ENCODE data around the gene SARS2.

The SARS2 gene

GRCh38 chr19:38920602-38921419, 9.8 kb downstream of the SARS2 start:
- Histone ChIP-seq H3K4me1 (ENCODE audit: control insufficient read depth, insufficient read depth, low read length) (no peaks in the 10 kb centered on the region), H3K9ac (ENCODE audit: low read length) (no peak overlapping the region), H3K4me3 (ENCODE audit: low read length) (no peak overlapping the region), H3K9me3 (ENCODE audit: control insufficient read depth, low read length) (no peaks in the 10 kb centered on the region), H3K27me3 (ENCODE audit: control insufficient read depth, insufficient read depth, low read length) (no peaks in the 10 kb centered on the region), H3K36me3 (ENCODE audit: control insufficient read depth, insufficient read depth, low read length) (peaks cover 4% of the 10 kb centered on the region)

- H3K4me1 ChIP-seq (ENCODE audit: control insufficient read depth, insufficient read depth, low read length): no peaks in the 10 kb centered on the region
- H3K36me3 ChIP-seq (ENCODE audit: control insufficient read depth, insufficient read depth, low read length): peaks cover 4% of the 10 kb centered on the region
- no peak overlapping the region for H3K9ac ChIP-seq (ENCODE audit: low read length)
- H3K4me3 ChIP-seq (ENCODE audit: low read length): no peak overlapping the region
- H3K9me3 ChIP-seq (ENCODE audit: control insufficient read depth, low read length): no peaks in the 10 kb centered on the region
- H3K27me3 ChIP-seq (ENCODE audit: control insufficient read depth, insufficient read depth, low read length): no peaks in the 10 kb centered on the region
Measured at GRCh38 chr19:38919837-38920601, 10.5 kb downstream of the SARS2 start.

- Histone ChIP-seq H3K9me3 (ENCODE audit: control insufficient read depth, low read length) (no peaks in the 10 kb centered on the region), H3K4me3 (ENCODE audit: low read length) (no peak overlapping the region), H3K36me3 (ENCODE audit: control insufficient read depth, insufficient read depth, low read length) (no peaks in the 10 kb centered on the region), H3K27me3 (ENCODE audit: control insufficient read depth, insufficient read depth, low read length) (no peaks in the 10 kb centered on the region), H3K4me1 (ENCODE audit: control insufficient read depth, insufficient read depth, low read length) (no peaks in the 10 kb centered on the region), H3K9ac (ENCODE audit: low read length) (no peak overlapping the region)
Measured at GRCh38 chr19:38918526-38918925, 12.0 kb downstream of the SARS2 start.

GRCh38 chr19:38917921-38918491, 12.6 kb downstream of the SARS2 start:
- no peaks in the 10 kb centered on the region for H3K9me3 ChIP-seq (ENCODE audit: control insufficient read depth, low read length)
- H3K9ac ChIP-seq (ENCODE audit: low read length): no peak overlapping the region
- no peaks in the 10 kb centered on the region for H3K4me1 ChIP-seq (ENCODE audit: control insufficient read depth, insufficient read depth, low read length)
- no peaks in the 10 kb centered on the region for H3K27me3 ChIP-seq (ENCODE audit: control insufficient read depth, insufficient read depth, low read length)
- no peaks in the 10 kb centered on the region for H3K36me3 ChIP-seq (ENCODE audit: control insufficient read depth, insufficient read depth, low read length)
- no peak overlapping the region for H3K4me3 ChIP-seq (ENCODE audit: low read length)

GRCh38 chr19:38917516-38917915, 13.0 kb downstream of the SARS2 start:
- Histone ChIP-seq H3K9me3 (ENCODE audit: control insufficient read depth, low read length) (no peaks in the 10 kb centered on the region), H3K36me3 (ENCODE audit: control insufficient read depth, insufficient read depth, low read length) (no peaks in the 10 kb centered on the region), H3K4me1 (ENCODE audit: control insufficient read depth, insufficient read depth, low read length) (no peaks in the 10 kb centered on the region), H3K27me3 (ENCODE audit: control insufficient read depth, insufficient read depth, low read length) (peaks cover 1% of the 10 kb centered on the region), H3K9ac (ENCODE audit: low read length) (no peak overlapping the region), H3K4me3 (ENCODE audit: low read length) (no peak overlapping the region)

GRCh38 chr19:38915329-38916321, 14.9 kb downstream of the SARS2 start:
- H3K9ac ChIP-seq (ENCODE audit: low read length): no peak overlapping the region
- H3K9me3 ChIP-seq (ENCODE audit: control insufficient read depth, low read length): no peaks in the 10 kb centered on the region
- no peaks in the 10 kb centered on the region for H3K4me1 ChIP-seq (ENCODE audit: control insufficient read depth, insufficient read depth, low read length)
- H3K36me3 ChIP-seq (ENCODE audit: control insufficient read depth, insufficient read depth, low read length): no peaks in the 10 kb centered on the region
- peaks cover 16% of the 10 kb centered on the region for H3K27me3 ChIP-seq (ENCODE audit: control insufficient read depth, insufficient read depth, low read length)
- H3K4me3 ChIP-seq (ENCODE audit: low read length): no peak overlapping the region

GRCh38 chr19:38913958-38914357, 16.6 kb downstream of the SARS2 start:
- Histone ChIP-seq H3K27me3 (ENCODE audit: control insufficient read depth, insufficient read depth, low read length) (peaks cover 16% of the 10 kb centered on the region), H3K4me1 (ENCODE audit: control insufficient read depth, insufficient read depth, low read length) (no peaks in the 10 kb centered on the region), H3K36me3 (ENCODE audit: control insufficient read depth, insufficient read depth, low read length) (no peaks in the 10 kb centered on the region), H3K4me3 (ENCODE audit: low read length) (no peak overlapping the region), H3K9ac (ENCODE audit: low read length) (no peak overlapping the region), H3K9me3 (ENCODE audit: control insufficient read depth, low read length) (no peaks in the 10 kb centered on the region)

- Histone ChIP-seq H3K4me1 (ENCODE audit: control insufficient read depth, insufficient read depth, low read length) (no peaks in the 10 kb centered on the region), H3K36me3 (ENCODE audit: control insufficient read depth, insufficient read depth, low read length) (no peaks in the 10 kb centered on the region), H3K9ac (ENCODE audit: low read length) (no peak overlapping the region)
Measured at GRCh38 chr19:38912600-38913514, 17.7 kb downstream of the SARS2 start.

GRCh38 chr19:38911388-38912001, 19.1 kb downstream of the SARS2 start:
- no peaks in the 10 kb centered on the region for H3K4me1 ChIP-seq (ENCODE audit: control insufficient read depth, insufficient read depth, low read length)
- H3K36me3 ChIP-seq (ENCODE audit: control insufficient read depth, insufficient read depth, low read length): no peaks in the 10 kb centered on the region
- H3K9me3 ChIP-seq (ENCODE audit: control insufficient read depth, low read length): no peaks in the 10 kb centered on the region
- H3K4me3 ChIP-seq (ENCODE audit: low read length): no peak overlapping the region
- no peak overlapping the region for H3K9ac ChIP-seq (ENCODE audit: low read length)
- peaks cover 16% of the 10 kb centered on the region for H3K27me3 ChIP-seq (ENCODE audit: control insufficient read depth, insufficient read depth, low read length)

More at GRCh38 chr19:38912600-38913514, 17.7 kb downstream of the SARS2 start:
- no peaks in the 10 kb centered on the region for H3K9me3 ChIP-seq (ENCODE audit: control insufficient read depth, low read length)
- H3K4me3 ChIP-seq (ENCODE audit: low read length): no peak overlapping the region
- H3K27me3 ChIP-seq (ENCODE audit: control insufficient read depth, insufficient read depth, low read length): peaks cover 16% of the 10 kb centered on the region

GRCh38 chr19:38910488-38910887, 20.1 kb downstream of the SARS2 start:
- Histone ChIP-seq H3K9me3 (ENCODE audit: control insufficient read depth, low read length) (no peaks in the 10 kb centered on the region), H3K9ac (ENCODE audit: low read length) (no peak overlapping the region), H3K27me3 (ENCODE audit: control insufficient read depth, insufficient read depth, low read length) (peaks cover 16% of the 10 kb centered on the region), H3K4me1 (ENCODE audit: control insufficient read depth, insufficient read depth, low read length) (no peaks in the 10 kb centered on the region), H3K4me3 (ENCODE audit: low read length) (no peak overlapping the region), H3K36me3 (ENCODE audit: control insufficient read depth, insufficient read depth, low read length) (peaks cover under 1% of the 10 kb centered on the region)

Data from mucosa of stomach (tissue), 1 donor.